ENCODE measurements around the gene CLEC10A.
"Not testable (repeated sequence)": the region's sequence is repeated elsewhere in the genome, so short reads cannot be mapped to it uniquely, and the experiment has no call there.

Gene CLEC10A

DNA sequence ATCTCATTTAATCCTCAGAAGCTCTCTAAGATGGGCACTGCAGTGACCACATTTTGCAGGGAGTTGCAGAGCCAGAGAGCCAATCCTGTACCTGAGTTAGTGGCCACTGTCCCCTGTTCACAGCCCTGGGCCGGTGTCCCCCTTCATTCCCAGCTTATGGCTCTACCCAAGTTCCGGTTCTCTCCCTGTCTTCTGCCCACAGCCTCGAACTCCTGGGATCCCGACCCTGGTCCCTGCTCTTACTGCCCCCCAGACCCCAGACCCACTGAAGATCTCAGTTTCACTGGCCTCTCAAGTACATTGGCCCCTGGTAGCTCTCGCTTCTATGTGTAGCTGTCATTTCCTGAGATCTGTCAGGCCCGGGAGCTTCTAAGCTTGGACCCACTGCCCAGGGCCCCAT is 22.4 kb upstream of the CLEC10A start:
- H3K27ac ChIP-seq: peak overlapping the region; percentile 59
- TF ChIP-seq, protein P1, sequence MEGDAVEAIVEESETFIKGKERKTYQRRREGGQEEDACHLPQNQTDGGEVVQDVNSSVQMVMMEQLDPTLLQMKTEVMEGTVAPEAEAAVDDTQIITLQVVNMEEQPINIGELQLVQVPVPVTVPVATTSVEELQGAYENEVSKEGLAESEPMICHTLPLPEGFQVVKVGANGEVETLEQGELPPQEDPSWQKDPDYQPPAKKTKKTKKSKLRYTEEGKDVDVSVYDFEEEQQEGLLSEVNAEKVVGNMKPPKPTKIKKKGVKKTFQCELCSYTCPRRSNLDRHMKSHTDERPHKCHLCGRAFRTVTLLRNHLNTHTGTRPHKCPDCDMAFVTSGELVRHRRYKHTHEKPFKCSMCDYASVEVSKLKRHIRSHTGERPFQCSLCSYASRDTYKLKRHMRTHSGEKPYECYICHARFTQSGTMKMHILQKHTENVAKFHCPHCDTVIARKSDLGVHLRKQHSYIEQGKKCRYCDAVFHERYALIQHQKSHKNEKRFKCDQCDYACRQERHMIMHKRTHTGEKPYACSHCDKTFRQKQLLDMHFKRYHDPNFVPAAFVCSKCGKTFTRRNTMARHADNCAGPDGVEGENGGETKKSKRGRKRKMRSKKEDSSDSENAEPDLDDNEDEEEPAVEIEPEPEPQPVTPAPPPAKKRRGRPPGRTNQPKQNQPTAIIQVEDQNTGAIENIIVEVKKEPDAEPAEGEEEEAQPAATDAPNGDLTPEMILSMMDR (IDR thresholded peaks at IDR 0.05; ENCODE audit: low read depth, low read length): no peak
- no peak overlapping the region for H3K4me3 ChIP-seq (ENCODE audit: low read depth, low read length)
- no peaks in the 10 kb centered on the region for H3K36me3 ChIP-seq
- no peaks in the 10 kb centered on the region for H3K27me3 ChIP-seq (ENCODE audit: insufficient read depth, low read depth, severe bottlenecking)
- no peaks in the 10 kb centered on the region for H3K9me3 ChIP-seq (ENCODE audit: severe bottlenecking)
- no peak for DNase-seq

DNA sequence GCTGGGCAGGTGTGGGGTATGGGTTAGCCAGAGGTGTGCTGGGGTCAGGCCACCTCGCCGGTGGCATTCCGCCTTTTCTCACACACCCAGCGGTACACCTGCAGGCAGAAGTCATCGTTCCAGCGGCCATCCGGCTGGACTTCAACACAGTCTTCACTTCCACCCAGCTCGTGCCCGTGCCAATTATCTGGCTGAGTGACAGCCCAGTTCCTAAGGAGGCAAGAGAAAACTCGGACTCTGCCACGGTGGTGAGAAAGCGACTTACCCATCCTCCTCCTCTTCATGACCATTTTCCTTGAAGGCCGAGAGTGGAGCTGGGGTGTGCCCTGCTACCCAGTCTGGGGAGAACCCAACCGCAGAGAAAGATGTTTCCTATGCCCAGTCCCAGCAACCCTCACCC is 21.5 kb upstream of the CLEC10A start:
- Histone ChIP-seq H3K27me3 (ENCODE audit: insufficient read depth, low read depth, severe bottlenecking) (no peaks in the 10 kb centered on the region), H3K9me3 (ENCODE audit: severe bottlenecking) (no peaks in the 10 kb centered on the region), H3K36me3 (no peaks in the 10 kb centered on the region), H3K4me3 (ENCODE audit: low read depth, low read length) (no peak overlapping the region), H3K27ac (no peak overlapping the region)
- TF ChIP-seq, protein P1 (IDR thresholded peaks at IDR 0.05; ENCODE audit: low read depth, low read length): no peak
- no peak for DNase-seq

GRCh38 chr17:7100641-7101379 is 20.8 kb upstream of the CLEC10A start:
- H3K27ac ChIP-seq; H3K9me3 ChIP-seq (ENCODE audit: severe bottlenecking); H3K27me3 ChIP-seq (ENCODE audit: insufficient read depth, low read depth, severe bottlenecking); H3K36me3 ChIP-seq; H3K4me3 ChIP-seq (ENCODE audit: low read depth, low read length); DNase-seq: not testable (repeated sequence)

DNA sequence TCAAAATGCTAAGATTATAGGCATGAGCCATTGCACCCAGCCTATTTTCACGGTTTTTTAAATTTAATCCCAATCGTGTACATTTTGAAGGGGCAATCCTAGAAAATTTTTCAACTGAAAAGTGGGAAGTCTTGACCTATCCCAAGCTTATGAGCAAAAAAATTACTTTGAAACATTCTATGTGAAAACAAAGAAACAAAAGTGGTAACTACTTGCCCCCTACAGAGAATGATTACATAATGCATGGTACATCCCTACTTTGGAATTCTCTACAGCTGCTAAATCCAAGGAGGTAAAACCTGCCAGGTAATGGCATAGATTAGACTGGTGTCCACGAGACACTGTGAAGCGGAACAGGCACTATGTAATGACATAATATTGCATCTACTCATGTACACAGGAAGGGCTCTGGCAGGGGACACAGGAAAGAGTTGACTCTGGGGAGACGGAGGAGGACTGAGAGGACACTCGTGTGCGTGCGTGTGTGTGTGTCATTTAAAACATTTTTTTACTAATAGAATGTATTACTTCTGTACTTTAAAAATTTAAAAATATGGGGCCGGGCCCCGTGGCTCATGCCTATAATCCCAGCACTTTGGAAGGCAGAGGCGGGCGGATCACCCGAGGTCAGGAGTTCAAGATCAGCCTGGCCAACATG is 18.9 kb upstream of the CLEC10A start:
- Histone ChIP-seq H3K9me3 (ENCODE audit: severe bottlenecking) (no peaks in the 10 kb centered on the region), H3K27ac (no peak overlapping the region), H3K36me3 (no peaks in the 10 kb centered on the region), H3K27me3 (ENCODE audit: insufficient read depth, low read depth, severe bottlenecking) (no peaks in the 10 kb centered on the region), H3K4me3 (ENCODE audit: low read depth, low read length) (no peak overlapping the region)
- TF ChIP-seq, protein P1 (IDR thresholded peaks at IDR 0.05; ENCODE audit: low read depth, low read length): no peak
- no peak for DNase-seq

DNA sequence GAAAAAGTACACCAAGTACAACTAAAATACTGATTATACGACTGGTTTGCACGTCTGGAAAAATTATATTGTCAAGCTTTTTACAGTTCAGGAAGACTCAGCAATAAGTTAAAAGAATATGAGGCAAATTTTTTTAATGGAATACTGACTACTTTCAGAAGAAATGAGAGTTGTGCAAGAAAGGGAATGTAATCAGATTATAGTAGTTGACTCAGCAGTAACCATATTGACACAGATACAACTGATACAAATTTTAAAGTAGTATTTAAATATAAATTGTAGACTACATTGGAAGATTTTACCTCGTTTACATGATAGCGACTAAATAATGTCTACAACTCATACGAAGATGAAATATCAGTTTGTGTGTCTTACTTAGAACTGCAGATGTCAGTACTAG is 17.9 kb upstream of the CLEC10A start:
- Histone ChIP-seq H3K27ac (no peak overlapping the region), H3K9me3 (ENCODE audit: severe bottlenecking) (no peaks in the 10 kb centered on the region), H3K4me3 (ENCODE audit: low read depth, low read length) (no peak overlapping the region), H3K27me3 (ENCODE audit: insufficient read depth, low read depth, severe bottlenecking) (no peaks in the 10 kb centered on the region), H3K36me3 (no peaks in the 10 kb centered on the region)
- DNase-seq: no peak
- TF ChIP-seq, protein P1 (IDR thresholded peaks at IDR 0.05; ENCODE audit: low read depth, low read length): no peak

GRCh38 chr17:7095625-7096024 is 15.6 kb upstream of the CLEC10A start:
- Histone ChIP-seq H3K9me3 (ENCODE audit: severe bottlenecking) (no peaks in the 10 kb centered on the region), H3K27ac (no peak overlapping the region), H3K36me3 (no peaks in the 10 kb centered on the region), H3K4me3 (ENCODE audit: low read depth, low read length) (no peak overlapping the region), H3K27me3 (ENCODE audit: insufficient read depth, low read depth, severe bottlenecking) (no peaks in the 10 kb centered on the region)
- DNase-seq: no peak
- TF ChIP-seq, protein P1 (IDR thresholded peaks at IDR 0.05; ENCODE audit: low read depth, low read length): no peak

All from WERI-Rb-1 (cell line).